ENCODE data around the gene PEX26. TPM values are rescaled to one million over a fixed set of nuclear protein-coding genes. Genes with fewer than 3 reads are reported as not detected.

PEX26 gene
- total RNA-seq, 2 experiments from 2014 or later, result 57.8 to 59.7 TPM

GRCh38 chr22:18144105-18144504 lies 66.3 kb downstream of the PEX26 start:
- POLR2A ChIA-PET, result no interaction called here
- DNase-seq, result no peak
- intact Hi-C loops (cut with micrococcal nuclease), result no loop called here
- Mint-ChIP-seq H3K27me3 (no peaks in the 10 kb centered on the region), H3K36me3 (ENCODE audit: low read depth) (peaks cover 2% of the 10 kb centered on the region), H3K9me3 (no peaks in the 10 kb centered on the region), H3K4me1 (ENCODE audit: low read depth) (peaks cover 3% of the 10 kb centered on the region), H3K4me3 (no peak overlapping the region), H3K27ac (no peak overlapping the region)
- no peak for ATAC-seq
- CTCF ChIA-PET, result no interaction called here
- TF ChIP-seq, protein P1, sequence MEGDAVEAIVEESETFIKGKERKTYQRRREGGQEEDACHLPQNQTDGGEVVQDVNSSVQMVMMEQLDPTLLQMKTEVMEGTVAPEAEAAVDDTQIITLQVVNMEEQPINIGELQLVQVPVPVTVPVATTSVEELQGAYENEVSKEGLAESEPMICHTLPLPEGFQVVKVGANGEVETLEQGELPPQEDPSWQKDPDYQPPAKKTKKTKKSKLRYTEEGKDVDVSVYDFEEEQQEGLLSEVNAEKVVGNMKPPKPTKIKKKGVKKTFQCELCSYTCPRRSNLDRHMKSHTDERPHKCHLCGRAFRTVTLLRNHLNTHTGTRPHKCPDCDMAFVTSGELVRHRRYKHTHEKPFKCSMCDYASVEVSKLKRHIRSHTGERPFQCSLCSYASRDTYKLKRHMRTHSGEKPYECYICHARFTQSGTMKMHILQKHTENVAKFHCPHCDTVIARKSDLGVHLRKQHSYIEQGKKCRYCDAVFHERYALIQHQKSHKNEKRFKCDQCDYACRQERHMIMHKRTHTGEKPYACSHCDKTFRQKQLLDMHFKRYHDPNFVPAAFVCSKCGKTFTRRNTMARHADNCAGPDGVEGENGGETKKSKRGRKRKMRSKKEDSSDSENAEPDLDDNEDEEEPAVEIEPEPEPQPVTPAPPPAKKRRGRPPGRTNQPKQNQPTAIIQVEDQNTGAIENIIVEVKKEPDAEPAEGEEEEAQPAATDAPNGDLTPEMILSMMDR (IDR thresholded peaks at IDR 0.05), result no peak

- TF ChIP-seq, protein P1 (IDR thresholded peaks at IDR 0.05), result no peak
- ChIA-PET CTCF (interaction anchor here (0.9 kb wide), 1 partner anchor 12 kb away, joined by 3 read pairs; no protein-coding TSS in a partner anchor), POLR2A (interaction anchor here (0.8 kb wide), 1 partner anchor 11 kb away, joined by 3 read pairs; no protein-coding TSS in a partner anchor)
- Mint-ChIP-seq H3K27ac (no peak overlapping the region), H3K27me3 (no peaks in the 10 kb centered on the region), H3K4me1 (ENCODE audit: low read depth) (peaks cover 13% of the 10 kb centered on the region), H3K4me3 (no peak overlapping the region), H3K36me3 (ENCODE audit: low read depth) (peaks cover 2% of the 10 kb centered on the region), H3K9me3 (no peaks in the 10 kb centered on the region)
- DNase-seq (no peak), ATAC-seq (no peak)
- intact Hi-C loops (cut with micrococcal nuclease), result loop anchor here (5.0 kb wide), 1 partner anchor 44 kb away; no protein-coding TSS in a partner anchor
These were observed 68.0 kb downstream of the PEX26 start for GRCh38 chr22:18145676-18146388.

- CTCF ChIA-PET, result interaction anchor here (0.9 kb wide), 1 partner anchor 12 kb away, joined by 3 read pairs; no protein-coding TSS in a partner anchor
- H3K27ac Mint-ChIP-seq, result no peak overlapping the region
- H3K27me3 Mint-ChIP-seq, result no peaks in the 10 kb centered on the region
- no peaks in the 10 kb centered on the region for H3K9me3 Mint-ChIP-seq
- H3K4me3 Mint-ChIP-seq, result no peak overlapping the region
- H3K36me3 Mint-ChIP-seq (ENCODE audit: low read depth), result peaks cover under 1% of the 10 kb centered on the region
- intact Hi-C loops (cut with micrococcal nuclease), result loop anchor here (5.0 kb wide), 1 partner anchor 44 kb away; no protein-coding TSS in a partner anchor
- no peak for ATAC-seq
- DNase-seq, result no peak
- H3K4me1 Mint-ChIP-seq (ENCODE audit: low read depth), result peaks cover 18% of the 10 kb centered on the region
- TF ChIP-seq, protein P1 (IDR thresholded peaks at IDR 0.05), result no peak
- POLR2A ChIA-PET, result interaction anchor here (0.8 kb wide), 1 partner anchor 12 kb away, joined by 3 read pairs; no protein-coding TSS in a partner anchor
These were observed 68.6 kb downstream of the PEX26 start for GRCh38 chr22:18146389-18146753.

DNA sequence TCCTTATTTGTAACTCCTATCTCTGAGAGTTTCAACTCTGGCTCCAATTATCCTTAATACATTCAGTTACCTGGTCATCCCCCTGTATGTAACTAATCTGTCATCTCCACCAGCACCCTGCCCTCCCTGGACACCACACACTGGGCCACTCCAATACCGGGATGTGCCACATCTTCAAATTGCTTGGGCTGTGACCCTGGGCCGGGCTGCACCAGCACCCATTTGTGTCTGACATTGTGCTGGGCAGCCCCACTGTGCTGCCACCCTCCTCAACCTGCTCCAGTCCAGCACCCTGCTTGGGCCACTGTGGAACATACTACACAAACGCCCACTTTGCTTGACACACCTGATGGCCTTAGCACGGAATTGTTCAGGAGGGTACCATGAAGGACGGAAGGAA lies 70.0 kb downstream of the PEX26 start:
- H3K36me3 Mint-ChIP-seq (ENCODE audit: low read depth), result no peaks in the 10 kb centered on the region
- H3K27ac Mint-ChIP-seq, result no peak overlapping the region
- TF ChIP-seq, protein P1 (IDR thresholded peaks at IDR 0.05), result no peak
- H3K4me1 Mint-ChIP-seq (ENCODE audit: low read depth), result peaks cover 27% of the 10 kb centered on the region
- POLR2A ChIA-PET, result interaction anchor here (0.7 kb wide), 1 partner anchor 34 kb away, joined by 3 read pairs; no protein-coding TSS in a partner anchor
- CTCF ChIA-PET, result no interaction called here
- DNase-seq (no peak), ATAC-seq (no peak)
- intact Hi-C loops (cut with micrococcal nuclease), result loop anchor here (5.0 kb wide), 1 partner anchor 45 kb away; no protein-coding TSS in a partner anchor
- H3K4me3 Mint-ChIP-seq, result no peak overlapping the region
- H3K27me3 Mint-ChIP-seq, result no peaks in the 10 kb centered on the region
- H3K9me3 Mint-ChIP-seq, result no peaks in the 10 kb centered on the region

Data from activated CD8-positive, alpha-beta T cell treated with anti-CD3 and anti-CD28 coated beads for 36 hours (primary cell).